Activated CD4-positive, alpha-beta T cell treated with anti-CD3 and anti-CD28 coated beads for 36 hours (primary cell): Measurements from ENCODE around the gene PDCD4. TPM values are rescaled to one million over a fixed set of nuclear protein-coding genes. Genes with fewer than 3 reads are reported as not detected.
"Not testable (repeated sequence)": the region's sequence is repeated elsewhere in the genome, so short reads cannot be mapped to it uniquely, and the experiment has no call there.

Source experiments
- ATAC-seq: fragments of 200-7000 bp; cut with Tn5 transposase; one replicate; pipeline ENCODE4 v1.10.0; 2021; ENCODE audit warnings: mild to moderate bottlenecking, moderate library complexity
- CTCF ChIA-PET: fragments of 350-600 bp; sonication (Branson Sonifier 250); formaldehyde crosslinking; loops from one replicate; lab custom pipeline; 2021; ENCODE audit warnings: antibody characterized with exemption; lab: Charles Lee
- POLR2A ChIA-PET: fragments of 350-600 bp; sonication (Branson Sonifier 250); formaldehyde crosslinking; loops from one replicate; lab custom pipeline; 2021; ENCODE audit warnings: antibody characterized with exemption, inconsistent platforms; lab: Charles Lee
- DNase-seq: peaks from one replicate; pipeline ENCODE4 v3.0.0-alpha.2; 2020
- H3K27ac Mint-ChIP-seq: one replicate; pipeline ENCODE4 v1.8.0; 2021; ENCODE audit warnings: mixed read lengths
- H3K27me3 Mint-ChIP-seq: one replicate; pipeline ENCODE4 v1.8.0; 2021; ENCODE audit warnings: mixed read lengths
- H3K36me3 Mint-ChIP-seq: one replicate; pipeline ENCODE4 v1.8.0; 2021; ENCODE audit warnings: low read depth, mixed read lengths
- H3K4me1 Mint-ChIP-seq: one replicate; pipeline ENCODE4 v1.8.0; 2021; ENCODE audit warnings: mixed read lengths
- H3K4me3 Mint-ChIP-seq: one replicate; pipeline ENCODE4 v1.8.0; 2021; ENCODE audit warnings: mild to moderate bottlenecking, moderate library complexity, mixed read lengths
- H3K9me3 Mint-ChIP-seq: one replicate; pipeline ENCODE4 v1.8.0; 2021; ENCODE audit warnings: low read depth, mixed read lengths
- intact Hi-C, 2 experiments: fragments of 100-400 bp; cut with DNase I in 1 of 2; cut with micrococcal nuclease in 1 of 2; formaldehyde crosslinking; loops; one replicate each; pipeline versions ENCODE4 v1.14.2 to v1.15.1; 2022 to 2024; cut with DNase I, micrococcal nuclease
- total RNA-seq, 2 experiments: library from RNA; stranded (reverse); gene quantifications; one replicate each; pipeline ENCODE4 v1.2.3, GENCODE V29; 2021

PDCD4 gene
- total RNA-seq, 2 experiments from 2014 or later, result 69.8 to 125 TPM

DNA sequence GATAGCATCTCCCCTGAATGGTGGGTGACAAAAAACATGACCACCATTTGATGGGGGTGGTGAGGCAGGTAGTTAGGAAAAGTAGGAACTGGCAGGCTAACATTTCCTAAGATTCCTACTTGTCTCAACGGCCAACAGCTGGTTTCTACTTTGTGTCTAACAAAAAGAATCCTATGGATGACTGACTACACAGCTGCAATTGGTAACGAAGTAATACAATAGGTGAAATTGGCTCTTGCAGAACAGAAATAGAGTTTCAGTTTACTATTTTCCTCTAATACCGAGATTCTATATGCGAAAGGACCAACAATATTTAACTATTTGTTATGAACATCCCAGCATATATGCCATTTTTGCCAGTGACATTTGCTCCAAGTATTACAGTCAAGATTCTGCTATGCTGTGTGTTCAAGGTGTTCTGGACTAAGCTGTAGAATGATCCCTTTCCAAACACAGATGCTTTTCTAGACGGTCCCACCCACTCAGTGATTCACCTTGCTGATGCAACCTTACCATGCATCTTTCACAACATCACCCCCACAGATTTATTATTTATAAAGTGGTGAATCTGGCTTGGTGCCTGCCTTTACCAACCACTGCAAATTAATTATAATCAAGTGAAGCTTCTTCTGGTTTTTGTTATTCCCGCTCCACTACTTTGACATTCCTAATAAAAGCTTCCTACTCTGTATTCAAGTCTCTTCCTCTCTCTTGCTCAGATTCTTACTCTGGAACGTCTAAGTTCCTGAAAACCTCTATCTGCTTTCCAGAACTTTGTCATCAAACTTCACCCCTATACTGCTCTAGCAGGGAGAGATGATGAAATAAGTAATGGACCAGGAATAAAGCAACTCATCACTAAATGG is 30.5 kb downstream of the PDCD4 start:
- POLR2A ChIA-PET, result interaction anchor here (1.5 to 2.7 kb wide), 2 partner anchors 16 to 29 kb away, joined by 4 to 24 read pairs; partner anchors contain the start of genes BBIP1 and SHOC2
- CTCF ChIA-PET, result interaction anchor here (0.7 to 5.0 kb wide), 11 partner anchors 8 to 287 kb away, joined by 3 to 21 read pairs (median 3); partner anchors contain the start of genes BBIP1 and SHOC2
- peak overlapping the region; percentile 93 for H3K27ac Mint-ChIP-seq
- peak; percentile 75 for DNase-seq
- no peak overlapping the region for H3K4me3 Mint-ChIP-seq
- peaks cover 49% of the 10 kb centered on the region for H3K4me1 Mint-ChIP-seq
- ATAC-seq, result peak; percentile 59
- H3K9me3 Mint-ChIP-seq, result no peaks in the 10 kb centered on the region
- no peaks in the 10 kb centered on the region for H3K27me3 Mint-ChIP-seq
- intact Hi-C loops, result loop anchor here (1.0 to 5.0 kb wide), 3 partner anchors 17 to 128 kb away; partner anchors contain the start of genes BBIP1 (in 1 of the 2) and SHOC2 (in 1 of the 2)
- peaks cover 43% of the 10 kb centered on the region for H3K36me3 Mint-ChIP-seq

DNA sequence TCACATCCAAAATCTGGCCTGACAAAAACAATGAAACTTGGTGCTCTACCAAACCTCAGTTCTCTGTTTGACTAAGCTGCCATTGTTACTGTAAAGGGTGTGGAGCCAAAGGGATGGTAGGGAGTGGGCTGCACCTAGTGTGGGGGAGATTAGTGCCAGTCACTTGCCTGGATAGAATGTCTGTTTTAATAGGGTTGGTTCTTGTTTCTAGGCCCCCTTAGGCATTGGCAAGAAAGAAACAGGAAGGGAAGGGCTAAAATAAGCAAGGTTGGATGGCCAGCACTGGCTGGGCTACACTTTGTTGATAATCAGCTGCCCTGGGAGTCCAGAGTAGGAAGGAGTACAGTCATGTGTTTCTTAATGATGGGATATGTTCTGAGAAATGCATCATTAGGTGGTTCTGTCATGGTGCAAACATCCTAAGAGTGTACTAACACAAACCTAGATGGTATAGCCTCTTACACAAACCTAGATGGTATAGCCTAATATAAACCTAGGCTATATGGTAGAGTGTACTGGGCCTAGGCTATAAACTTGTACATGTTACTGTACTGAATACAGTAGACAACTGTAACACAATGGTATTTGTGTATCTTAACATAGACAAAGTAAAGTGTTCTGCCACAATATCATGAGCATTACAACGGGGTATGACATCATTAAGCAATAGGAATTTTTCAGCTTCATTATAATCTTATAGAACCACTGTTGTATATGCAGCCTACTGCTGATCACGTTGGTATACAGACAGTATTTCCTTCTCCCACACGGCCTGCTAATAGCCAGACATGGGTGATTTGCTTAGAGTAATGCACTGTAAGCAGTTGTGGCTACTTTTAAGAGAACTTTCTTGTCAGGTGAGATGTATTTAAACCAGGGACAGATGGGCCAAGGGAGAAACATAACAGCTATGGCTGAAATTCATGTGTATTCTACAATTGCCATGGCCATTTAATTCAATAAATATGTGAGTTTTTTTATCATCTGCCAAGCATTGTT is 31.9 kb downstream of the PDCD4 start:
- ChIA-PET CTCF (interaction anchor here (1.0 to 5.0 kb wide), 5 partner anchors 9 to 293 kb away, joined by 3 to 21 read pairs (median 4); partner anchors contain the start of genes BBIP1 and SHOC2), POLR2A (interaction anchor here (0.7 to 2.7 kb wide), 3 partner anchors 9 to 65 kb away, joined by 3 to 24 read pairs (median 3); partner anchors contain the start of genes BBIP1 and SHOC2)
- Mint-ChIP-seq H3K36me3 (peaks cover 36% of the 10 kb centered on the region), H3K27me3 (no peaks in the 10 kb centered on the region), H3K4me1 (peaks cover 42% of the 10 kb centered on the region), H3K9me3 (no peaks in the 10 kb centered on the region), H3K27ac (peak overlapping the region; percentile 93), H3K4me3 (no peak overlapping the region)
- ATAC-seq (peak; percentile 89), DNase-seq (peak; percentile 54)
- intact Hi-C loops, result loop anchor here (1.0 to 5.0 kb wide), 3 partner anchors 15 to 89 kb away; partner anchors contain the start of genes BBIP1 (in 1 of the 2) and SHOC2 (in 1 of the 2)

- intact Hi-C loops, result loop anchor here in 1 of 2 experiments (10.0 kb wide), 1 partner anchor 605 kb away; the partner anchor contains the start of gene SMNDC1
- ChIA-PET CTCF (interaction anchor here (0.8 to 3.2 kb wide), 6 partner anchors 9 to 177 kb away, joined by 3 to 16 read pairs (median 4); no protein-coding TSS in a partner anchor), POLR2A (interaction anchor here (0.6 kb wide), 2 partner anchors 11 to 37 kb away, joined by 3 to 5 read pairs; no protein-coding TSS in a partner anchor)
- H3K4me1 Mint-ChIP-seq, result peaks cover 15% of the 10 kb centered on the region
- H3K27me3 Mint-ChIP-seq, result no peaks in the 10 kb centered on the region
- no peaks in the 10 kb centered on the region for H3K9me3 Mint-ChIP-seq
- peaks cover 21% of the 10 kb centered on the region for H3K36me3 Mint-ChIP-seq
- H3K27ac Mint-ChIP-seq, result peak overlapping the region; percentile 7
- no peak overlapping the region for H3K4me3 Mint-ChIP-seq
- DNase-seq (no peak), ATAC-seq (no peak)
Measured at GRCh38 chr10:110910138-110910537, 38.4 kb downstream of the PDCD4 start.

- ATAC-seq (no peak), DNase-seq (no peak)
- Mint-ChIP-seq H3K9me3 (no peaks in the 10 kb centered on the region), H3K27me3 (no peaks in the 10 kb centered on the region), H3K27ac (no peak overlapping the region), H3K4me1 (peaks cover 27% of the 10 kb centered on the region), H3K36me3 (peaks cover 25% of the 10 kb centered on the region), H3K4me3 (no peak overlapping the region)
- CTCF ChIA-PET, result interaction anchor here (0.7 to 4.4 kb wide), 6 partner anchors 9 to 28 kb away, joined by 3 to 21 read pairs (median 3); no protein-coding TSS in a partner anchor
- POLR2A ChIA-PET, result interaction anchor here (0.7 kb wide), 1 partner anchor 9 kb away, joined by 3 read pairs; no protein-coding TSS in a partner anchor
- intact Hi-C loops, result loop anchor here in 1 of 2 experiments (10.0 kb wide), 1 partner anchor 608 kb away; the partner anchor contains the start of gene SMNDC1
Measured at GRCh38 chr10:110912374-110912773, 40.6 kb downstream of the PDCD4 start.

GRCh38 chr10:110914431-110914830 is 42.7 kb downstream of the PDCD4 start:
- no peak for DNase-seq
- ChIA-PET POLR2A (no interaction called here), CTCF (interaction anchor here (0.6 to 4.4 kb wide), 6 partner anchors 11 to 111 kb away, joined by 3 to 21 read pairs (median 3); no protein-coding TSS in a partner anchor)
- Mint-ChIP-seq H3K27ac (no peak overlapping the region), H3K4me1 (peaks cover 29% of the 10 kb centered on the region), H3K27me3 (no peaks in the 10 kb centered on the region), H3K4me3 (no peak overlapping the region), H3K36me3 (peaks cover 33% of the 10 kb centered on the region), H3K9me3 (no peaks in the 10 kb centered on the region)
- ATAC-seq, result no peak
- intact Hi-C loops, result loop anchor here in 1 of 2 experiments (10.0 kb wide), 1 partner anchor 610 kb away; the partner anchor contains the start of gene SMNDC1

DNA sequence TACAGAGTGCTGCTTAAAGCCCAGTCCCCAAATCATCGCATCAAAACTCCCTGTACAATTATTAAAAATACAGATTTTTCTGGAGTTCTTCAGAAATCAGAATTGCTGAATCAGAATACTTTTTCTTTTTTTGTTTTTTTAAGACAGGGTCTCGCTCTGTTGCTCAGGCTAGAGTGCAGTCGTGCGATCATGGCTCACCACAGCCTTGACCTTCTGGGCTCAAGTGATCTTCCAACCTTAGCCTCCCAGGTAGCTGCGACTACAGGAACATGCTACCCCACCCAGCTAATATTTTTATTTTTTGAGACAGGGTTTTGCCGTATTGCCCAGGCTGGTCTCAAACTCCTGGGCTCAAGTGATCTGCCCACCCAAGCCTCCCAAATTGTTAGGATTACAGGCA is 43.3 kb downstream of the PDCD4 start:
- H3K27ac Mint-ChIP-seq, result no peak overlapping the region
- DNase-seq (no peak), ATAC-seq (no peak)
- no peaks in the 10 kb centered on the region for H3K9me3 Mint-ChIP-seq
- POLR2A ChIA-PET, result no interaction called here
- no peaks in the 10 kb centered on the region for H3K27me3 Mint-ChIP-seq
- H3K4me3 Mint-ChIP-seq, result no peak overlapping the region
- H3K4me1 Mint-ChIP-seq, result peaks cover 27% of the 10 kb centered on the region
- peaks cover 32% of the 10 kb centered on the region for H3K36me3 Mint-ChIP-seq
- CTCF ChIA-PET, result interaction anchor here (0.7 to 4.4 kb wide), 3 partner anchors 12 to 112 kb away, joined by 3 to 21 read pairs (median 3); no protein-coding TSS in a partner anchor
- intact Hi-C loops, result loop anchor here (5.0 to 10.0 kb wide), 4 partner anchors 418 to 993 kb away; partner anchors contain the start of genes DUSP5 (in 1 of the 2), SMNDC1 (in 1 of the 2) and XPNPEP1 (in 1 of the 2)

- H3K4me3 Mint-ChIP-seq, H3K27ac Mint-ChIP-seq, H3K27me3 Mint-ChIP-seq, H3K9me3 Mint-ChIP-seq, DNase-seq, ATAC-seq, POLR2A ChIA-PET: not testable (repeated sequence)
- CTCF ChIA-PET, result interaction anchor here (1.1 to 4.4 kb wide), 2 partner anchors 12 to 112 kb away, joined by 3 to 21 read pairs; no protein-coding TSS in a partner anchor
- intact Hi-C loops, result loop anchor here (5.0 to 10.0 kb wide), 4 partner anchors 418 to 993 kb away; partner anchors contain the start of genes DUSP5 (in 1 of the 2), SMNDC1 (in 1 of the 2) and XPNPEP1 (in 1 of the 2)
- Mint-ChIP-seq H3K36me3 (peaks cover 26% of the 10 kb centered on the region), H3K4me1 (peaks cover 23% of the 10 kb centered on the region)
Measured at GRCh38 chr10:110915600-110915999, 43.9 kb downstream of the PDCD4 start.

DNA sequence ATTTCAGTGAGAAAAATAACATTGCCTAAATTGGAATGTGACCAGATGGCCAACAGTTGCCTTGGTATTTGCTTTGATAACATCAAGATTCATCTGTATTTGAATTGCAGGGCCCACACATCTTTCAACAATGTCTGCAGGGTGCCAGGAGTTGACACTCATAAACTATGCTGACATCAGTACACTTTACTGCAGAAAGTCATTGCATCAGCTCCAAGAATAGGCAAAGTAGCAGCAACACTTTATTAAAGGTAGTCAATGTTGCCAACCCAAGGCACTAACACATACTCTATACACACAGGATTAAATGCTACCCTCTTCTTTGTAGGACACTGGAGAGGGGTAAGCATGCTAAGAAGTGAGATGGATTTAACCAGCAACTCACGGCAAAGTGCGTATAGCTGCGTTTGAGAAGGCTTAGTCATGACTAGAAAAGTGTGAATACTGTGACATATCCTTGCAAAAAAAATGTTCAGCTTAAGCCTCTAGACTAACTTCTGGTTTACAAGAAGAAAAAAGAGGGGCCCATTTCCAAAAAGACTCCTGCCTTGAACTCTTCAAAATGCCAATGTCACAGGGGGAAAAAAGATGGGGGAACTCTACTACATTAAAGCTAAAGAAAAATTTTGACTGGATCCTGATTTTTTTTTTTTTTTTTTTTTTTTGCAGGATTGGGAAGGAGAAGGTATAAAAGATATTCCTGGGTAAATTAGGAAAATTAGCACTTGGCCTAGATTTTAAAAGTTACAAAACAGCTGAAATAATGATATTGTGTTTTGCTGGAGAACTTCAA is 45.0 kb downstream of the PDCD4 start:
- Mint-ChIP-seq H3K9me3 (no peaks in the 10 kb centered on the region), H3K27ac (peak overlapping the region; percentile 71), H3K27me3 (no peaks in the 10 kb centered on the region), H3K36me3 (peaks cover 21% of the 10 kb centered on the region), H3K4me3 (no peak overlapping the region), H3K4me1 (peaks cover 28% of the 10 kb centered on the region)
- DNase-seq (no peak), ATAC-seq (no peak)
- intact Hi-C loops, result loop anchor here (5.0 to 10.0 kb wide), 4 partner anchors 419 to 994 kb away; partner anchors contain the start of genes DUSP5 (in 1 of the 2), SMNDC1 (in 1 of the 2) and XPNPEP1 (in 1 of the 2)
- CTCF ChIA-PET, result interaction anchor here (0.6 to 1.5 kb wide), 10 partner anchors 10 to 443 kb away, joined by 3 read pairs; no protein-coding TSS in a partner anchor
- POLR2A ChIA-PET, result interaction anchor here (1.1 to 2.6 kb wide), 2 partner anchors 14 to 45 kb away, joined by 5 to 24 read pairs; partner anchors contain the start of gene PDCD4

DNA sequence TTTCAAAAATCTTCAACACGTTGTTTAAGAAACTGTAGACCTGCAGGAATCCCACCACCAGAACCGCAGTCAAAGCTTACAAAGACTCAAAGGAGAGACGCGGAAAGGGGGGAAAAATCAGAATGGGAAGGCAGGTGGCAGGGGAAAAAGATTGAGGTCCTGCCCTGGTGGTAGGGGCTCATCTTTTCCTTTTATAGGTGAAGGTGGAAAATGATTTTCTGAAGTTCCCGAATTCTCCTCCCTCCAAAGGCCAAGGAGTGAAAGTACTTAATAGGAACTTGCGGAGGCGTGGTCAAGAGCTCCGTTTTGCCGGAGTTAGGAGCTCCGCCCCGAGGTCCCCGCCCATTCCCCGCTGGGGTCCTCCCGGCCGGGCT is 46.5 kb downstream of the PDCD4 start:
- H3K9me3 Mint-ChIP-seq, result no peaks in the 10 kb centered on the region
- intact Hi-C loops, result loop anchor here (1.0 to 10.0 kb wide), 11 partner anchors 15 to 996 kb away; partner anchors contain the start of genes DUSP5 (in 1 of the 2), SMNDC1 (in 1 of the 2) and XPNPEP1 (in 1 of the 2)
- H3K4me3 Mint-ChIP-seq, result peak overlapping the region; percentile 96
- DNase-seq, result peak; percentile 92
- H3K4me1 Mint-ChIP-seq, result peaks cover 36% of the 10 kb centered on the region
- H3K27me3 Mint-ChIP-seq, result no peaks in the 10 kb centered on the region
- no peak for ATAC-seq
- ChIA-PET CTCF (interaction anchor here (0.6 to 2.1 kb wide), 7 partner anchors 15 to 247 kb away, joined by 3 to 9 read pairs (median 3); no protein-coding TSS in a partner anchor), POLR2A (interaction anchor here (0.7 to 2.6 kb wide), 9 partner anchors 9 to 1265 kb away, joined by 4 to 24 read pairs (median 5); partner anchors contain the start of genes GPAM and PDCD4)
- H3K36me3 Mint-ChIP-seq, result peaks cover 18% of the 10 kb centered on the region
- H3K27ac Mint-ChIP-seq, result peak overlapping the region; percentile 98
